Retina (tissue), 1 donor: ENCODE data around the gene SLC35A1.

ENCODE experiments used
- DNase-seq: peaks from one replicate; pipeline ENCODE4 v3.0.0-alpha.2; 2016

Gene SLC35A1

DNA sequence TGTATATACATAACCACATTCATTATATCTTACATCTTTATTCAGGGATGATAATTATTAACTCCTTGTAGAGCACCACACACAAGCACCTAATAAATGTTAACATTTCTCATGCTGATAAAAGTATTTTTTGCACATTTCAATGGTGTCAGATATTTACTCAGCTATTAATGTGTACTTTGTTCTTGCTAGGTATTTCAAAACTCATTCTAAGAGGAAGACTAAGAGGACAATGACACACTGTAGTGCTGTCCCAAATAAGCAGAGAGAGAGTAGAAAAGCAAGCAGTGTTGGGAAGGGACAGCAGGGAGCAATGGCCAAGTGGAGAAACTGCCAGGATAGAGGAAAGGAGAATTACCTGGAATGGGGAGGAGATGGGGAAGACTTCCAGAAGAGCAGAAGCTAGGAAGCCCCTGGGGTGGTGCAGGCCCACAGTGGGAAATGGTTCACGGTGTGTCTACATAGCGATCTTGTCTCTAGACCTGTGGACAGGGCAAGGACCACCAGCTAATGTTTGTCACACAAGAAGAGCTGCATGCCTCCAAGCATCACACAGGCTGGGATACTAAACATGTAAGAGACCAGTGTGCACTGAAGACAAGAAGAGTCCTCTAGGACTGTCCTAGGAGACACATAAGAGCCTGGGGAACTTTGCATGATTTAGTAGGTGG is 61.7 kb downstream of the SLC35A1 start:
- no peak for DNase-seq

DNA sequence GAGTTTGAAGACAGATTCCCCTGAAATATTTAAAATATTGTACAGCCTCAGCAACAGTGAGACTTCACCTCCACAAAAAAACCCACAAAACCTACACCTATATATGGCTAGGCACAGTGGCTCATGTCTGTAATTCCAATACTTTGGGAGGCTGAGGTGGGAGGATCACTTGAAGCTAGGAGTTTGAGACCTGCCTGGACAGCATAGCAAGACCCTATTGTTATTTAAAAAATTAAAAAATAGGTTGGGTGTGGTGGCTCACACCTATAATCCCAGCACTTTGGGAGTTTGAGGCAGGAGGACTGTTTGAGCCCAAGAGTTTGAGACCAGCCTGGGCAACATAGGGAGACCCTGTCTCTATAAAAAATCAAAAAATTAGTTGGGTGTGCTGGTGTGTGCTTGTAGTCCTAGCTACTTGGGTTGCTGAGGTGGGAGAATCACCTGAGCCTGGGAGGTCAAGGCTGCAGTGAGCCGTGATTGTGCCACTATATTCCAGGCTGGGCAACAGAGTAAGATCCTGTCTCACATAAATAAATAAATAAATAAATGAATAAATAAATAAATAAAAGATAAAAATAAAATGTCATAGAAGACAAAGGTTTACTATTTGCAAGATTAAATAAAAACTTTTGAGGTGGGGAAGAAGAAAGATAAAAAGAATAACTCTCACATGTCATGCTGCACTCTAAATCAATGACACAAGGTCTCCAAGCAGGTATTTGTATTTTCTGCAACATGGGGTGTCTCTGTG is 65.9 kb downstream of the SLC35A1 start:
- no peak for DNase-seq

DNA sequence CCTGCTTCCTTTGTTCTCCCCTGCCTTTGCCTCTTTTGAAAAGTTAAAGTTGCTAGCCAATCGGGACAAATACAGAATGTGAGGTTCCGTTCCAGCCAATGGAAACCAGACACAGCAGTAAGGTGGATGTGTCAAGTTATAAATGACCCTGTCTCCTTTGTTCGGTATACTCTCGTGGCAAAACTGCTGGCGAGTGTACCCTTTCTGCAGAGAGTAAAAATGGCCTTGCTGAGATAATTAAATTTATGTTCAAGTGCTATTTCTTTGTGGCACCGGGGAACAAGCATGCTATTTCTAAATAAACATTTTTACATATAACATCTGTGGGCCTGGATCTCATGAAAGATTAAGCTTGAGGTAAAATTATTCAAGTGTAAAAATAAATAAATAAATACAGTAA is 66.8 kb downstream of the SLC35A1 start:
- DNase-seq: no peak

DNA sequence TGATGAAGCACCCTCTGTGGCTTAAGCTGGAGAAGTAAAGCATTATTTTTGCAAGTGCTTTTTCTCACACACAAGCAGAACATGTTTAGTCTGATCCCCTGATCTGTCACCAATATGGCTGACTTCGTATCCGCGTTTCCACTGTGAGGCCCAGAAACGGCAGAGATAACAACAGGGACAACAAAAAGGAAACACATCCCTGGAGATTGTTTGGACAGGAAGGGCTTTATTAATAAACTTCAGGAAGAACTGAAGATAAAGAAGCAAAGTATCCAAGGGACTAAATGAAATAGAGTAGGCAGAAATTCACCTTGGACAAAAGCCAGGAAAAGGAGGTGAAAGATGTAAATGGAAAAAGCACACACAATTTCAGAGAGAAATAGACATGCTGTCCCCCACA is 67.8 kb downstream of the SLC35A1 start:
- no peak for DNase-seq

DNA sequence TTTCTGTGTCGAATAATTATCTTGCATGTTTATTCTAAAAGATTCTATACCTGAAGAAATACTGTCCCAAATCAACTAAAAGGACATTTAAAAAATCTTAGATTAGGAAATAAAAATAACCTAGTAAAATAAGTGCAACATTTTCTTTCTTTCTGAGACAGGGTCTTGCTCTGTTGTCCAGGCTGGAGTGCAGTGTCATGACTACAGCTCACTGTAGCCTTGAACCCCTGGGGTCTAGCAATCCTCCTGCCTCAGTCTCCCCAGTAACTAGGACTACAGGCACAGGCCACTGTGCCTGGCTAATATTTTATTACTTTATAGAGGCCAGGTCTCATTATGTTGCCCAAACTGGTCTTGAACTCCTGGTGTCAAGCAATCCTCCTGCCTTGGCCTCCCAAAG is 68.3 kb downstream of the SLC35A1 start:
- DNase-seq: no peak

DNA sequence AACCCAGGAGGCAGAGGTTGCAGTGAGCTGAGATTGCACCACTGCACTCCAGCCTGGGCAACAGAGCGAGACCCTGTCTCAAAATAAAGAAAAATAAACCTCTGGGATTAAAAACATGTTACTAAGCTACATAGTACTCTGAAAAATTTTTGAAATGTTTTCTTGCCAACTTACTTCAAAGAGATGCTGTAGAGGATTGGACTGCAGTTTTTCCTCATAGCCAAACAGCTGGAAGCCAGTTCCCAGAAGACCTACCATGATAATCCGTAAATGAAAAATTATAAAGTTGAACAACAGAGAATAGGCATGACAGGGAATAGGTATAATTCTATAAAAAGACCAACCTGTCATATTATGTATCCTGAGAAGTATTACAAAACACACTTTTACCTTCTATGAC is 69.0 kb downstream of the SLC35A1 start:
- DNase-seq: no peak

DNA sequence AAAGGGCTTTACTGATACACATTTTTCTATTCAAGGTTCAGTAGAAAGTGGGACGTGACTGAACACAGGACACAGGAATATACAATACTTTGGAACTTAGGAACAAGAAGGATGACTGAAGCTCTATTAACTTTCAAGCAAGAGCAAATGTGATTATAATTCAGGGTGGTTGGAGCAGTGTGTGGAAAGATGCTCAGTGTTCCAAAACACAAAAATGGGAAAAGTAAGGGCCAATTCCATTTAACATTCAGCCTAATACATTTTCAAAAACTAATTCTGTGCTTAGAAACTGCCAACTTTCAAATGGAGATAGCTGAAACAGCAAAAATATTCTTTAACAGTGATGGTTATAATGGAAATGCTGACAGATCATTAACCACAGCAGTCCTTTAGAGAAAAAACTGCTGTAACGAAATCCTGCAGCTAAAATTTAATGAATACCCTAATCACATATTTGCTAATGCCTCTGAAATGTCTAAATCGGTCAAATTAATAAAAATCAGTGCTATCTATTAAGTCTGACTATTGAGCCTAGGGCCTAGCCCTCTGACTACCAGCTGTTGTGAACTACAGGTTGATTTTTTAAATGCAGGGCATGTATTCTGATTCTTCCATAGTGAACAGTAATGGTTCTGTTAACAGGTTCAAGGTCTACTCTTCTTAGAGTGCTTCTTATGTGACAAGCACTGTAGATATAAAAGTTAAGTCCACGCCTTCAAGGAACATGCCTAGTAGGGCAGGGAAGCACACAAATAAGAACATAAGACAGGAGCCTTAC is 71.1 kb downstream of the SLC35A1 start:
- DNase-seq: no peak

DNA sequence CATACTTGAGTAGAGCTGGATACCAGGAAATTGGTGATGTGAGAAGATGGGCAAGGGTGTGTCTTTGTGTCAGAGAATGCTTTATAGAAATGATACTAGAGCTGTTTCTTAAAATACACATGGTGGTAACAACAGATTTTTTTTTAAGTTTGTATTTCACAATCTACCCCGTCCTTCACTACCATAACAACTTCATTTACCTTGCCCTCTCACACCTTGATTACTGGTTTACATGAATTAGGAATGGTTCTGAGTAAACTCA is 71.6 kb downstream of the SLC35A1 start:
- no peak for DNase-seq

DNA sequence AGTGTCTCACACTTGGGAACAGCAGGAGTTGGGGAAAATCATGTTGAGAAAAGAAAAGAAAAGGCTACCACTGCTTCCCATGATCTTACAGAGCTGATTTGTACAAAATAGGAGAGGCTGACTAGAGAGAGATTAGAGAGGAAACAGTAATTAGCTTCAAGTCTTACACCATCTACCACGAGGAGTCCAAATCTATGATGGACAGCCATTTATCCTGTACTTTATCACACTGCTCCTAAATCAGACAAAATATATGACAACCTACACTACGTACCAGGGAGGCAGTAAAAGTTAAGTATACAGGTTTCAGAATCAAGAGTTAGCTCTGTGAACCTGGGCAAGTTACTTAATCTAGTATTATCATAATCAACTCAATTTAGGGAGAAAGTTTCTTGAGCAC is 79.0 kb downstream of the SLC35A1 start:
- no peak for DNase-seq

DNA sequence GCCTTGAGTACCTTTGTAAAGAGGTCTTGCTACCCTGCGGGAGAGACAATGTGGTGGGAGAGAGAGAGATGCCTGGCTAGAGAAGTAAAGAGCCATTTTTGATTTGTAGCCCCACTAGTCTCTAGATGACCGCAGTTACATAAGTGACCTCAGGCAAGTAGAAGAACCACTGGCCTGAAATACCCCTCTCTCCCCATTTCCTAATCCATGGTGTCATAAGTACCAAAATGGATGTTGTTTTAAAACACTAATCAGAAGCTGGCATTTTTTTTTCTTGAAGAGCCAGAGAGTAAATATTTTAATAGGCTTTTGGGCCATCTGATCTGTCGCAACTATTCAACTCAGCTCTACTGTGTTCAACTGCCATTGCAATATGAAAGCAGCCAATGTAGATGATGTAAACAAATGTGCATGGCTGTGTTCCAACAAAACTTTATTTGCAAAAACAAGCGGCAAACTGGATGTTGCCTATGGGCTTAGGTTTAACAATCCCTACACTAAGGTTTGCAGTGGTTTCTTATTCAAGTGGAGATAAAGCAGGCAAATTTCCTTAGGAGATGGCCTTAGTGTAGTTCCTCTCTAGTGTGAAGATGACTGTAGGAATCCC is 80.5 kb downstream of the SLC35A1 start:
- DNase-seq: no peak

DNA sequence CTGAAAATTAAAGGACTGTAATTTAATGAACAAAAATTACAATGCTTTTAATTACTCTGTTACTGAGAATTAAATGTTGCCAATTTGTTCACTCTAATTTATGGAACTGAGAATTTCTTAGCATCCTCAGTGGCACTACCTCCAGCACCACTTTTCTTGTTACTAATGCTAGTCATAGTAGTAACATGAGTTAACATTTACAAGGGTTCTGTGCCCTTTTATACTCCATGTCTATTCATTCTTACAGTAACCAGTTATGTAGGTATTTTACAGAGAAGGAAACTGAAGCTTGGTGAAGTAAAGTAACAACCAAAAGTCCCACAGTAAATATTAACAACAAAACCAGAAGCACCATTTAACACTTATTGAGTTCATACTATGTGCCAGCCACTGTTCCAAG is 82.7 kb downstream of the SLC35A1 start:
- DNase-seq: no peak

DNA sequence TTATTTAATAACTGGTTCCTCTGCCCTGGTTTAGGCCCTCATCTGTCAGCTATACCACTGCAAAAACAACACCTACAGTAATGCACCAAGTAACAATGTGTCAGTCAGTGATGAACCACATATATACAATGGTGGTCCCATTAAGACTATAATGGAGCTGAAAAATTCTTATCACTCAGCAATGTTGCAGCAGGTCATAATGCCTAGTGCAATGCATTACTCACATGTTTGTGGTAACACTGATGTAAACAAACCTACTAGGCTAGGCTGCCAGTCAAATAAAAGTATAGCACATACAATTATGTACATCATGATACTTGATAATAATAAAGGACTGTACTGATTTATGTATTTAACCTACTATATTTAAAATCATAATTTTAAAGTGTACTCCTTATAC is 85.7 kb downstream of the SLC35A1 start:
- no peak for DNase-seq

DNA sequence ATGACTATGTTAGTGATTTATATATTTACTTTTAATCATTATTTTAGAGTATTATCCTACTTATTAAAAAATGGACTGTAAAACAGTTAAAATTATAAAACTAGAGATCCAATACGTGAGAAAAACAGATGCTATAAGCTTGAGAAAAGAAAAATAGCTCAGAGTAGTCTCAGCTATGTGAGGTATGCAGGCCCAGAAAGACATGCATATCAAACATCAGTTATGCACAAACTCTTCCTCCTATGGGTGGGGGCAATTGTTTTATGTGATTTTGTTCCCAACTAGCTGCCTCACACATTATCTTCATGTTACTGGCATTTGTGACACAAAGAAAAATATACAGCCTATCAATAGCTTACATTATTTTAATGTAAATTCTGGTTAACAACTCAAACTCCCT is 88.2 kb downstream of the SLC35A1 start:
- no peak for DNase-seq
